Stimulated activated CD8-positive, alpha-beta memory T cell treated with anti-CD3 and anti-CD28 coated beads, Interleukin-7, amount 100 ng/mL, for 4 hours (primary cell): ENCODE data around the gene NPIPB6.
A peak's percentile ranks its signal among the peaks of the same experiment; 100 is the strongest.

Experiments used
- DNase-seq, 2 donors: peaks; one replicate each; pipeline ENCODE4 v3.0.0-alpha.2; 2020; ENCODE audit warnings: low read depth in 2 of 2

Gene NPIPB6

GRCh38 chr16:28324235-28324886, 38.9 kb downstream of the NPIPB6 start:
- no peak for DNase-seq

GRCh38 chr16:28321700-28322411, 41.5 kb downstream of the NPIPB6 start:
- no peak for DNase-seq

DNA sequence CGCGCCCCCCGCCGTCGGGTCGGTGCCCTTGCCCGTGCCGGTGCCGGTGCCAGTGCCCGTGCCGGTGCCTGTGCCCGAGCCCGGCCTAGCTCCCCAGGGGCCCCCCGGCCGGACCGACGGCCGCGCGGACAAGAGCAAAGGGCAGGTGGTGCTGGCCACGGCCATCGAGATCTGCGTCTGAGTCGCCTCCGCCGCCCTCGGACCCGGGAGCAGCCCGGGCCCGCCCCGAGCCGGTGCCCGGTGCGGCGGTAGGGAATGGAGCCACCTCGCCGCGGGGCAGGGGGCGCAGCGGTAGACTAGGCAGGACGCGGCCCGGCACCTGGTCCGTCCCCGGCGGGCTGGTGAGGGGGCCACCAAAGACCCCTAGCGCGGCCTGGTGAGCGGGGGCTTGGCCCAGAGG, 42.6 kb downstream of the NPIPB6 start:
- no peak for DNase-seq

- DNase-seq: no peak
Measured at GRCh38 chr16:28320023-28320561, 43.2 kb downstream of the NPIPB6 start.

- DNase-seq: no peak
Measured at GRCh38 chr16:28319476-28320022, 43.8 kb downstream of the NPIPB6 start.

DNA sequence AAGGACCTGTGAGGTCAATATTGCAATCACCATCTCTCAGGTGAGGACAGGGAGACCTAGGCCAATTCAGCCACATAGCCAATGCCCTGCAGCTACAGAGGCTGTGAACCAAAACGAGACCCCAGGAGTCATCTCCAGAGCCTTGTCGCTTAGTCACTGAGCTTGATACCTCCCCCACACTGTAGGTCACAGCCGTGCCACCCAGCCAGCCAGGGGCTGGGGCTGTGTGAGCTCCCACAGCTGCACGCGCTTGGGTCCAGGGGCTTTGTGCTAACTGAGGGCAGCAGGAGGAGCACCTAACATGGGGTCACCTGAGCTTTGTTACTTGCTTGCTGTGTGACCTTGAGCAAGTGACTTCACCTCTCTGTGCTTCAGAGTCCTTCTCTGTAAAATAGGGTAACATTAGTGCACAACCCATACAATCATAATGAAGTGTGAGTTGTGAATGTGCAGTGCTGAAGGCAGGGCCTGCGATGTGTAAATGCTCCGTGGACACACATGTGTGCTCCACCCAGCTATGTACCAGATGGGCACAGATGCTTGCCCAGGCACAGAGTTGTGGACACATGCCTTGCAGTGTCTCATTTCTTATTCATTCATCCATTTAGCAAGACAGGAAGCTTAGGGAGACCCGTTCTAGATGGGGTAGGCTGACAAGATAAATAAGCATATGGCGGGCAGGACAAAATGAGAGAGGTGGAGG, 45.1 kb downstream of the NPIPB6 start:
- no peak for DNase-seq

DNA sequence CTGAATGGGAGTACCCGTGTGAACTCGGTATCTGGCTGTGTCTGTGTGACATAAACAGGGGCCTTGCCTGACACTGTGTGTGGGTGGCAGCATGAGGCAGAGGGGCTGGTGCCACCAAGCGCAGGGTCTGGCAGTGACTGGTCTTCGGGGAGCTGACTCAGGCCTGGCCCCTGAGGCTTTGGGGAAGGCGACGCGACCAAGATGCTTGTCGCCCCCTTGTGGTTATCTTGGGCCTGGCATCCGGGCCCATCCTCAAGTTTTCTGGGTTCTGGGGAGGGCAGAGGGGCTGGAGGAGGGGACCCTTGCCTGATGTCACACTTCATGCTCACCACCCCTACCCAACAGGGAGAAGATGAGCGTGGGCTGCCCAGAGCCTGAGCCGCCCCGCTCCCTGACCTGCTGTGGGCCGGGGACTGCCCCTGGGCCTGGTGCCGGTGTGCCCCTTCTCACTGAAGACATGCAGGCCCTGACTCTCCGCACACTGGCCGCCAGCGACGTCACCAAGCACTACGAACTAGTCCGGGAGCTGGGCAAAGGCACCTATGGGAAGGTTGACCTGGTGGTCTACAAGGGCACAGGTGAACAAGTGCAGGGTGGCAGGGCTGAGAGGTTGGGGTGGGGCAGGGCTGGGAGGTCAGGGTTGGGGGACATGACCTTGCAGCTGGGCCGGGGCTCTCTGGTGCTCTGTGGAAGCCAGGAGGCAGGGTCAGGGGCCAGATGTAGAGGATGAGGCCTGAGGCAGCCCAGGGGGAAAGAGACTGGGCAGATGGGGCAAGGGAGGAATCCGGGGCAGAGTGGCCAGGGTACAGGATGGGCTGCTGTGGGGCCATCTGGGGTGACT, 46.0 kb downstream of the NPIPB6 start:
- peak; percentile 57 to 72 for DNase-seq

DNA sequence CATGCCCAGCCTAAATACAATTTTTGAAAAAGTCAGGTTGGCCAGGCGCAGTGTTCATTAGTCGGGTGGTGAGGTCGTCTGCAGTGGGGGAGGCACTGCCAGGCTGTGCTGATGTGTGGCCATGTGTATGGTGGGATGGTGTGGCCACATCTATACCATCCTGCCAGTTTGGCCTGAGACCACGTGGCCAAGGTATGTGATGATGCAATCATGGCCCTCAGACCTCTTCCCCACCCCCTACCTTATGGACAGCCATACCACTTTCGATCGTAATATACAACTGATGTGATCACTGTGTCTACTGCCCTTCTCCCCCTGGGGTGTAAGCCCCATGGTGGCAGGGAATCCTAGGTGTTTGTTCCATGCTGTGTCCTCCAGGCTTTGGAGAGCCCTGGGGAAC, 47.3 kb downstream of the NPIPB6 start:
- no peak for DNase-seq

DNA sequence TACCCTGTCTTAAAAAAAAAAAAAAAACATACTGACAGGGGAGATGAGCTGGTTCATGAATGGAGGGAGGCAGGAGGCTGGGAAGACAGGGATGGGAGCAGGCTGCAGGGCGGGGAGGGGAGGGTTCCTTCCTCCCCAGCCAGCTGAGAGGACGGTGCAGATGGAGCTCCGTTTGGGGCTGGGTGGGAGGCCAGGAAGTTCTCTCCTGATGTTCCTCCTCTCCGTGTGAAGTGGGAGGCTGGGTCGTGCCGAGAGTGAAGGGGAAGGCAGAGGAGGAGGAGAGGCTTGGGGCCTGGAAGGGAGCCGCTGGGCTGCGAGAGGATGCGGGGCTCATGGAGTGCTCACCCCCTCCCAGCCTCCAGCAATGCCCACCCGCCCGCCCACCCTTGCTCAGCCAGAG, 49.7 kb downstream of the NPIPB6 start:
- DNase-seq: no peak

DNA sequence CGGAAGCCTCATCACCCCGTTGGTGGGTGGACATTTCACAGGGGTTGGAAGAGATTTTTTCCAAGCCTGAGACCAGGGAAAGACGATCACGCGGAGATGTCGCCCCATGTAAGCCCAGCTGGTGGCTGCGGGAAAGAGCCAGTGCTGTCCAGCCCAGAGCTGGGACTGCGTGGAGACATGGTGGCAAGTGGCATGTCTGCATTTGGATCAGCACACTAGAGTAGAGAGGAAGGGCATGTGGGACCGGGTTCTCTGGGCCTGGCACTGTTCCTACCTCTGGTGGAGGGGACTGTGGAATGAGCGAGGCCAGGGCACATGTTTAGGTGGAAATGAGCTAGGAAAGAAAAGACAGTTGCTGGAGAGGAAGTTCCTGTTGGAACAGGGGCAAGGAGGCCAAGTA, 51.0 kb downstream of the NPIPB6 start:
- DNase-seq: no peak

DNA sequence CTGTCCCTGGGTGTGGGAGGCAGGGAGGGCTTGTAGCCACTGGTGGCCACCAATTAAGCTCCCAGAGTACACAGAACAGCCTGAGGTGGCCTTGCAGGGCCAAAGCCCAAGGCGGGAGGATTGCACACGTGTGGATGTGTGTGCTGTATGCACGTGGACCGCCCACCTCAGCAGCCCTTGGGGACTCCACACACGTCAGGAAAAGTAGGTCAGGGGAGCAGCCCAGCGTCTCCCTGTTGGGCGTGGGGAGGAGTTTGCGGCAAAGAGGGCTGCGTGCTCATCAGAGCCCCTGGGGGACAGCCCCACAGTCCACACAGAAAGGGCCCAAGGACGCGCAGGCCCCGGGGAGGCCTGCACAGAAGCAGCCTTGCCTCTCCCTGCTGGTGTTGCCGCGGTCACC, 51.4 kb downstream of the NPIPB6 start:
- DNase-seq: peak; percentile 11 to 66

- no peak for DNase-seq
Measured at GRCh38 chr16:28311413-28311812, 51.9 kb downstream of the NPIPB6 start.

GRCh38 chr16:28310796-28311195, 52.5 kb downstream of the NPIPB6 start:
- no peak for DNase-seq

DNA sequence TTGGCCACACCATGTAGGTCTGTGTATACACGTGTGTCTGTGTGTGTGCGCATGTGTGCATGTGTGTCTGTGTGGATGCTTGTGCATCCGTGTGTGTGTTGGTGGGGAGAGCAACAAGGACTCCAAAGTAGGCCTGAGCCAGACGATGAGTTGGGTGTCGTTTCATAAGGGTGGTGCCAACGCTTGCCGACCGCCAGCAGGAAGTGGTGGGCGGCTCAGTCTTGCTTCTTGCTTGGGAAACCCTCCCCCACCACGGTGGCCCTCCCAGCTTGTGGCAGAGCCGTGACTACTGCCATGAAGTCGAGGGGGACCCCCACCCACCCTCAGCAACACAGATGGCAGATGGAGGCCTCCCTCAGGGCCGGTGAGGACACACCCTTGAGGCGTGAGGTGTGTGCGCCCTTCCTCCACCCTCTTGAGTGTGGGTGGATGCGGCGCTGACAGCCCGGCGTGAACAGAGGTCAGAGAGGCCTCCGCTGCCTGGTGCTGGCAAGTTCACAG, 53.4 kb downstream of the NPIPB6 start:
- peak; percentile 85 to 92 for DNase-seq

- DNase-seq: no peak
Measured at GRCh38 chr16:28308794-28309584, 54.3 kb downstream of the NPIPB6 start.

DNA sequence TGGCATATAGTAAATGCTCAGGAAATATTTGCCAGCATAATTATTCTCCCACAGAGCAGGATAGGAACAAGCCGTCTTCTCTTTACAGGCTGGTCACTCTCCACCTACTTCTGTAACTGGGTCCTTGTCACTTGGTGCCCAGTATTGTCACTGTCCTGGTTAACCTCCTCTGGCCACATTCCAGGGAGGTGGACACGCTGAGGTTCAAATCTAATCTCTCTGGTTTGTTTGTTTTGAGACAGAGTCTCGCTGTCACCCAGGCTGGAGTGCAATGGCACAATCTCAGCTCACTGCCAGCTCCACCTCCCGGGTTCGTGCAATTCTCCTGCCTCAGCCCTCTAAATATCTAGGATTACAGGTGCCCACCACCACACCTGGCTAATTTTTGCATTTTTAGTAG, 55.4 kb downstream of the NPIPB6 start:
- DNase-seq: no peak

GRCh38 chr16:28304214-28304613, 59.1 kb downstream of the NPIPB6 start:
- no peak for DNase-seq

DNA sequence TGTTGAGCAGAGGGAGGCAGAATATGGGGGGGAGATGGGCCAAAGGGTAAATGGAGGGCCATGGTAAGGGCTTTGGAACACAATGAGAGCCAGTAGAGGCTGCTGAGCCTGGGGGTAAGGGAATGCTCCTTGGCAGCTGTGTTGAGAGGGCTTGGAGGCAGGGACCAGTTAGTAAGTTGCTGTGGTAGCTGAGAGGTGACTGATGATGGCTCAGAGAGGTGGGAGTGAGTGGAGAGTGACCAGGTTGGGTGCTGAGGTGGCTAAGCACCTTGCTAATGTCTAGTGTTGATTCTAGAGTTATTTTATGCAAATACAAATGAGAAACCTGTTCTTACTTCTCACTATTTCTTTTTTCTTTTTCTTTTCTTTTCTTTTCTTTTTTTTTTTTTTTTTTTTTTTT, 60.2 kb downstream of the NPIPB6 start:
- DNase-seq: no peak

DNA sequence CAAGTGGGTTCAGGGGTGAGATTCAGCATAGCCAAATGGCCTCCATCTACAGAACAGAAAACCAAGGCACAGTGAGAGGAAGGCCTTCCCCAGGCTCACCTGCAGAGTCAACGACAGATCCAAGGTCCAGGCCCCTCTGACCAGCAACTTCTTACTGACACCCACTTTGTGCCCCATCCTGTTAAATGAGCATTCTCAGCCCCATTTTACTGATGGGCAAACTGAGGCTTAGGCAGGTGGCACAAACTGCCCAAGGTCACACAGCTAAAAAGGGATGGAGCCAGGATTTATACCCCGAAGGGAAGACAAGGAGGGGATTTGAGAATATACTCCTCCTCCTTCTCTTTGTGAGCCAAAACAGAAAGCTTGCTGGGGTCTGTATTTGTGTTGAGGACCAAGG, 61.7 kb downstream of the NPIPB6 start:
- no peak for DNase-seq

GRCh38 chr16:28301154-28301553, 62.2 kb downstream of the NPIPB6 start:
- DNase-seq: no peak

DNA sequence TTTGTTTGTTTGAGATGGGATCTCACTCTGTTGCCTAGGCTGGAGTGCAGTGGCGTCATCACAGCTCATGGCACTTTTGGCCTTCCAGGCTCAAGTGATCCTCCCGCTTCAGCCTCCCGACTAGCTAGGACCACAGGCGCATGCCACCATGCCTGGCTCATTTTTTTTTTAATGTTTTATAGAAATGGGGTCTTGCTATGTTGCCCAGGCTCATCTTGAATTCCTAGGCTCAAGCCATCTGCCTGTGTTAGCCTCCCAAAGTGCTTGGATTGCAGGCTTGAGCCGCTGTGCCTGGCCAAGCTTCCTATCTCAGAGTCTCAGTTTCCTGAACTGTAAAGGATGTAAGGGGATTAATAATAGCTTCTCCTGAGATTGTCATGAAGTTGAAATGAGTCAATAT, 63.0 kb downstream of the NPIPB6 start:
- DNase-seq: no peak
